Vagina (tissue), 2 donors: ENCODE results near the gene IL3RA.

Experiments used
- CTCF ChIP-seq, 3 experiments: fragments of 450-650 bp in 2 of 3; fragments of 200-600 bp in 1 of 3; sonication (generic) in 1 of 3; IDR thresholded peaks; one replicate each; pipeline ENCODE4 v1.5.1; 2017 to 2019; ENCODE audit warnings: antibody characterized with exemption in 3 of 3, mild to moderate bottlenecking in 2 of 3, moderate library complexity in 2 of 3
- POLR2AphosphoS5 ChIP-seq, 2 donors: sonication (generic); formaldehyde crosslinking; IDR thresholded peaks; one replicate each; pipeline ENCODE4 v1.9.0; 2017; ENCODE audit warnings: antibody characterized with exemption in 2 of 2, mild to moderate bottlenecking in 2 of 2, low read depth in 1 of 2; ENCODE audit not compliant: insufficient read depth in 1 of 2

- no peak for TF ChIP-seq POLR2AphosphoS5 (IDR thresholded peaks at IDR 0.05; ENCODE audit: insufficient read depth in 1 of 2, low read depth in 1 of 2)
- TF ChIP-seq CTCF (IDR thresholded peaks at IDR 0.05): no peak
These were observed 74.7 kb downstream of the IL3RA start for GRCh38 chrX:1411326-1411725.
